Neural progenitor cell (in vitro differentiated cells): ENCODE data around the gene COL15A1.

Experiments used
- EZH2 ChIP-seq: fragments of 200-600 bp; sonication (generic); IDR thresholded peaks from 2 replicates; pipeline ENCODE4 v1.6.1; 2017; ENCODE audit warnings: antibody characterized with exemption, mild to moderate bottlenecking, moderate library complexity
- TF ChIP-seq, protein P1 (sequence below): fragments of 200-600 bp; sonication (generic); IDR thresholded peaks from 2 replicates; pipeline ENCODE4 v1.5.1; 2017; ENCODE audit warnings: antibody characterized with exemption, mild to moderate bottlenecking

DNA sequence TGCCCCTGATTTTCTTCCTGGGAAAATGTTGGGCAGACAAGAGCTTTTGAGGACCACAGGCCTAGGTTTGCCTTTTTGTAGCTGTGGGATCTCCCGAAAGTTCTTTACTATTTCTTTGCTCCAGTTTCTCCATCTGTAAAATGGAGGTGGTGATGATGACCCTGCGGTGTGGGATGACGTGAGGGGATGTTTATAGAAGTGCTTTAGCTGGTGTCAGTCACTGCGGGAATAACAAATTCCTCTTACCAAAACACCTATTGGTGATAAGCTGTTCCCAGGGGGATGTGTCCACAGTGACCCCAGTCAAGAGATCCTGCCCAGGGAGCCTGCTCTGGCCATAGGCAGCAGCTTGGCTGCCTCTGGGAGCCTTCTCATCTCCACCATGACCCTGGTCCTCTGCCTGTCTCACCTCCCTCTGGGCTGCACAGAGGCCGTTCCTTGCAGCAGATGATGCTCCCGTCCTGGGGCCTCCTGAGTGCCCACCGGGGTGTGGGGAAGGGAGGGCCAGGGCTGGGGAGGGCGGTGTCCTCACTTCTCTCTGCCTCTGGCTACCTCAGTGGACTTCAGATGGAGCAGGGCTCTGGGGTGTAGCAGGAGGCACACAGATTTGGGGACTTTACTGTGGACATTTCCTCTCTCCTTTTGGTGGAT lies 77.2 kb downstream of the COL15A1 start:
- TF ChIP-seq, protein P1, sequence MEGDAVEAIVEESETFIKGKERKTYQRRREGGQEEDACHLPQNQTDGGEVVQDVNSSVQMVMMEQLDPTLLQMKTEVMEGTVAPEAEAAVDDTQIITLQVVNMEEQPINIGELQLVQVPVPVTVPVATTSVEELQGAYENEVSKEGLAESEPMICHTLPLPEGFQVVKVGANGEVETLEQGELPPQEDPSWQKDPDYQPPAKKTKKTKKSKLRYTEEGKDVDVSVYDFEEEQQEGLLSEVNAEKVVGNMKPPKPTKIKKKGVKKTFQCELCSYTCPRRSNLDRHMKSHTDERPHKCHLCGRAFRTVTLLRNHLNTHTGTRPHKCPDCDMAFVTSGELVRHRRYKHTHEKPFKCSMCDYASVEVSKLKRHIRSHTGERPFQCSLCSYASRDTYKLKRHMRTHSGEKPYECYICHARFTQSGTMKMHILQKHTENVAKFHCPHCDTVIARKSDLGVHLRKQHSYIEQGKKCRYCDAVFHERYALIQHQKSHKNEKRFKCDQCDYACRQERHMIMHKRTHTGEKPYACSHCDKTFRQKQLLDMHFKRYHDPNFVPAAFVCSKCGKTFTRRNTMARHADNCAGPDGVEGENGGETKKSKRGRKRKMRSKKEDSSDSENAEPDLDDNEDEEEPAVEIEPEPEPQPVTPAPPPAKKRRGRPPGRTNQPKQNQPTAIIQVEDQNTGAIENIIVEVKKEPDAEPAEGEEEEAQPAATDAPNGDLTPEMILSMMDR, result no peak
- no peak for TF ChIP-seq EZH2
